K562 (cell line): Measurements from ENCODE around the gene NOL4L. TPM values are rescaled to one million over a fixed set of nuclear protein-coding genes. Genes with fewer than 3 reads are reported as not detected.

ENCODE experiments used
- BCOR ChIP-seq: fragments of 450-650 bp; IDR thresholded peaks from 2 replicates; pipeline ENCODE4 v1.6.1; 2016
- CREB1 ChIP-seq, 2 experiments: sonication (generic) in 1 of 2; formaldehyde crosslinking in 1 of 2; IDR thresholded peaks; 2 replicates each; pipeline versions ENCODE4 v1.6.1 to v1.8.0; 2012 to 2022; ENCODE audit warnings: inconsistent platforms in 1 of 2, mild to moderate bottlenecking in 1 of 2, missing genetic modification reagents in 1 of 2, moderate library complexity in 1 of 2
- DNMT1 ChIP-seq: fragments of 450-650 bp; IDR thresholded peaks from 2 replicates; pipeline ENCODE4 v1.6.1; 2016; ENCODE audit warnings: antibody characterized with exemption, mild to moderate bottlenecking
- HMGN3 ChIP-seq: IDR thresholded peaks from 2 replicates; pipeline ENCODE4 v1.6.1; 2011; ENCODE audit warnings: borderline replicate concordance, low read depth, mild to moderate bottlenecking, mixed read lengths, low read length; ENCODE audit not compliant: insufficient read length; ENCODE audit errors: extremely low read depth
- MYC ChIP-seq, 2 experiments: fragments of 250-450 bp in 1 of 2; sonication (Bioruptor Pico) in 1 of 2; IDR thresholded peaks; 2 replicates each; pipeline versions ENCODE4 v1.5.1 to v1.6.1; 2012 to 2021; ENCODE audit warnings: low read depth in 2 of 2, borderline replicate concordance in 1 of 2, improper control_type of control experiment in 1 of 2, low read length in 1 of 2, mild to moderate bottlenecking in 1 of 2, moderate library complexity in 1 of 2
- POLR3G ChIP-seq: IDR thresholded peaks from 2 replicates; pipeline ENCODE4 v1.6.1; 2011; ENCODE audit not compliant: insufficient read length, insufficient replicate concordance; ENCODE audit errors: extremely low read depth
- RFX1 ChIP-seq: fragments of 450-650 bp; IDR thresholded peaks from 2 replicates; pipeline ENCODE4 v1.6.1; 2016; ENCODE audit warnings: mild to moderate bottlenecking, moderate library complexity
- SETDB1 ChIP-seq: IDR thresholded peaks from one replicate; pipeline ENCODE4 v1.6.1; 2012; ENCODE audit warnings: low read length, control low read depth, inconsistent platforms
- SOX6 ChIP-seq: fragments of 450-650 bp; IDR thresholded peaks from 2 replicates; pipeline ENCODE4 v1.6.1; 2014; ENCODE audit warnings: mild to moderate bottlenecking
- ZNF224 ChIP-seq: sonication (generic); formaldehyde crosslinking; IDR thresholded peaks from 2 replicates; pipeline ENCODE4 v1.8.0; 2022; ENCODE audit warnings: mild to moderate bottlenecking, missing genetic modification reagents
- polyA plus RNA-seq, 8 experiments: library from polyadenylated mRNA; depleted of rRNA in 4 of 8; stranded (reverse) in 5 of 8; unstranded in 3 of 8; fragments of >200 nt; fragmentation: Nextera tagmentation in 2 of 8; fragmentation: Illumina TruSeq in 1 of 8; extraction: Ambion mirVana in 2 of 8; extraction: Trizol in 1 of 8; gene quantifications; 2 replicates each; pipeline versions ENCODE4 v1.2.1 to v1.2.3, GENCODE V29; 2011 to 2014; ENCODE audit warnings: inconsistent platforms in 1 of 8, missing spikeins in 1 of 8
- total RNA-seq, 7 experiments: library from RNA; depleted of rRNA in 6 of 7; stranded (reverse); fragments of >200 nt in 6 of 7; fragmentation: Illumina TruSeq in 2 of 7; extraction: Trizol in 2 of 7; gene quantifications; 2 replicates each; pipeline versions ENCODE4 v1.2.1 to v1.2.3, GENCODE V29; 2011 to 2021; ENCODE audit warnings: low replicate concordance in 1 of 7
- TF ChIP-seq, protein P1 (sequence below), 2 experiments: IDR thresholded peaks; 2 replicates each; pipeline ENCODE4 v1.6.1; 2011; ENCODE audit warnings: borderline replicate concordance in 1 of 2, control low read depth in 1 of 2, low read depth in 1 of 2, low read length in 1 of 2, mild to moderate bottlenecking in 1 of 2, mixed read lengths in 1 of 2, moderate library complexity in 1 of 2; ENCODE audit not compliant: insufficient read depth in 1 of 2, insufficient read length in 1 of 2, poor library complexity in 1 of 2, severe bottlenecking in 1 of 2; ENCODE audit errors: extremely low read depth in 1 of 2
- TF ChIP-seq, protein P2 (sequence below): fragments of 250-450 bp; sonication (Bioruptor Pico); IDR thresholded peaks from 2 replicates; pipeline ENCODE4 v1.8.0; 2021; ENCODE audit warnings: borderline replicate concordance, mild to moderate bottlenecking, moderate library complexity; ENCODE audit not compliant: poor library complexity, severe bottlenecking
- TF ChIP-seq, protein P3 (sequence below): fragments of 250-450 bp; sonication (Bioruptor Pico); IDR thresholded peaks from 2 replicates; pipeline ENCODE4 v1.5.0; 2020; ENCODE audit warnings: mild to moderate bottlenecking, borderline replicate concordance

NOL4L gene
- total and polyA plus RNA-seq, 9 of the 15 experiments (the other 6 are each of a cell fraction or from before 2014, with no cell fraction given): 5.1 to 36.2 (median 13.6) TPM

DNA sequence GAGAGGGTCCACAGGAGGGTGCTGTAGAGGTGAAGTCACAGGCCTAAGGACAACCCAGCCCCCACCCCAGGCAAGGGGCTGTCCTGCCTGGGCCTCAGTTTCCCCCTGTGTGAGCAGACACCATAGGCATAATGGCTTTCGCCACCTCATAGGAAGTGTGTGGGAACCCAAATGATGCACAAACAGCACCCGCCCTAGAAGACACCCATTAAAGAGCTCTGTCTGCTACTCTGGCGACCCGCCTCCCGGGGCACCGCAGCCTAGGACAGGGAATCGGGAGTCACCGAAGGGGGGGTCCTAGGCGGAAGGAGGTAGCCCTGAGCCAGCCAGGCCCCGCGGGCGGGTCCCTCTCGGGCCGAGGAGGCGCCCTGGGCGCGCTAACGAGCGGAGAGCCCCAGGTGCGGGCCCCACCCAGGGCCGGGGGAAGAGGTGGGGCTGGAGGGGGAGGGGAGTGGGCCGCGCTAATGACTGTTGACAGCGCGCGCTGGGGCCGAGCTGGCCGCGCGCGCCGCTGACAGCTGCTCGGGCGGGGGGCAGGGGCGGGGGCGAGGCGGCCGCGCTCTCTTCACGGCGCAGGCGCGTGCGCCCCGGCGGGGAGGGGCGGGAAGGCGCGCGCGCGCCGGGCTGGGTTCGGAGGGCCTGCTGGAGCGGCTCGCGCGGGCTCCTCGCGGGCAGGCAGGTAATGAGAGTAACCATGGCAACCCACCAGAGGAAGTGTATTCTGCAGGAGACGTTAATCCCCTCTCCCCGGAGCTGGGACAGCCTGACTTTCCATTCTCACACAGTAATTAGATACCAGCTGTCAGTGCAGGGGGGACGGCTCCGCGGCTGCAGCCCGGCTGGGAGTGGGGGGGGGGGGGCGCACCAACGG, 48.9 kb downstream of the NOL4L start (continued):
- TF ChIP-seq, protein P1, sequence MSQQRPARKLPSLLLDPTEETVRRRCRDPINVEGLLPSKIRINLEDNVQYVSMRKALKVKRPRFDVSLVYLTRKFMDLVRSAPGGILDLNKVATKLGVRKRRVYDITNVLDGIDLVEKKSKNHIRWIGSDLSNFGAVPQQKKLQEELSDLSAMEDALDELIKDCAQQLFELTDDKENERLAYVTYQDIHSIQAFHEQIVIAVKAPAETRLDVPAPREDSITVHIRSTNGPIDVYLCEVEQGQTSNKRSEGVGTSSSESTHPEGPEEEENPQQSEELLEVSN (IDR thresholded peaks at IDR 0.05; ENCODE audit: borderline replicate concordance in 1 of 2, extremely low read depth in 1 of 2, insufficient read depth in 1 of 2, insufficient read length in 1 of 2, low read depth in 1 of 2, low read length in 1 of 2, poor library complexity in 1 of 2, severe bottlenecking in 1 of 2): peak in 1 of 2 experiments; percentile 34
- TF ChIP-seq, protein P2, sequence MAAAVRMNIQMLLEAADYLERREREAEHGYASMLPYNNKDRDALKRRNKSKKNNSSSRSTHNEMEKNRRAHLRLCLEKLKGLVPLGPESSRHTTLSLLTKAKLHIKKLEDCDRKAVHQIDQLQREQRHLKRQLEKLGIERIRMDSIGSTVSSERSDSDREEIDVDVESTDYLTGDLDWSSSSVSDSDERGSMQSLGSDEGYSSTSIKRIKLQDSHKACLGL (CRISPR knock-in tag): no peak
- TF ChIP-seq, protein P3, sequence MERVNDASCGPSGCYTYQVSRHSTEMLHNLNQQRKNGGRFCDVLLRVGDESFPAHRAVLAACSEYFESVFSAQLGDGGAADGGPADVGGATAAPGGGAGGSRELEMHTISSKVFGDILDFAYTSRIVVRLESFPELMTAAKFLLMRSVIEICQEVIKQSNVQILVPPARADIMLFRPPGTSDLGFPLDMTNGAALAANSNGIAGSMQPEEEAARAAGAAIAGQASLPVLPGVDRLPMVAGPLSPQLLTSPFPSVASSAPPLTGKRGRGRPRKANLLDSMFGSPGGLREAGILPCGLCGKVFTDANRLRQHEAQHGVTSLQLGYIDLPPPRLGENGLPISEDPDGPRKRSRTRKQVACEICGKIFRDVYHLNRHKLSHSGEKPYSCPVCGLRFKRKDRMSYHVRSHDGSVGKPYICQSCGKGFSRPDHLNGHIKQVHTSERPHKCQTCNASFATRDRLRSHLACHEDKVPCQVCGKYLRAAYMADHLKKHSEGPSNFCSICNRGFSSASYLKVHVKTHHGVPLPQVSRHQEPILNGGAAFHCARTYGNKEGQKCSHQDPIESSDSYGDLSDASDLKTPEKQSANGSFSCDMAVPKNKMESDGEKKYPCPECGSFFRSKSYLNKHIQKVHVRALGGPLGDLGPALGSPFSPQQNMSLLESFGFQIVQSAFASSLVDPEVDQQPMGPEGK (CRISPR knock-in tag): no peak
- TF ChIP-seq SETDB1 (no peak), HMGN3 (peak; percentile 48), SOX6 (no peak), RFX1 (peak; percentile 83), ZNF224 (CRISPR knock-in tag) (no peak), DNMT1 (no peak), POLR3G (no peak), BCOR (0 out of 2 replicates have a peak, but pooled peaks have one; percentile 22), CREB1 (IDR thresholded peaks at IDR 0.05) (no peak), CREB1 (CRISPR knock-in tag; IDR thresholded peaks at IDR 0.05) (no peak), MYC (IDR thresholded peaks at IDR 0.05; ENCODE audit: low read depth, low read length) (no peak), MYC (CRISPR knock-in tag; IDR thresholded peaks at IDR 0.05; ENCODE audit: borderline replicate concordance, low read depth) (no peak)
- TF ChIP-seq, all 486 proteins: peak for 39
